DMS53 (cell line): ENCODE measurements around the gene BTRC.
A peak's percentile ranks its signal among the peaks of the same experiment; 100 is the strongest.
"Not testable (repeated sequence)": the region's sequence is repeated elsewhere in the genome, so short reads cannot be mapped to it uniquely, and the experiment has no call there.

ENCODE experiments used
- DNase-seq: peaks from one replicate; lab custom pipeline; 2025; lab: John Stamatoyannopoulos, UW

BTRC gene

DNA sequence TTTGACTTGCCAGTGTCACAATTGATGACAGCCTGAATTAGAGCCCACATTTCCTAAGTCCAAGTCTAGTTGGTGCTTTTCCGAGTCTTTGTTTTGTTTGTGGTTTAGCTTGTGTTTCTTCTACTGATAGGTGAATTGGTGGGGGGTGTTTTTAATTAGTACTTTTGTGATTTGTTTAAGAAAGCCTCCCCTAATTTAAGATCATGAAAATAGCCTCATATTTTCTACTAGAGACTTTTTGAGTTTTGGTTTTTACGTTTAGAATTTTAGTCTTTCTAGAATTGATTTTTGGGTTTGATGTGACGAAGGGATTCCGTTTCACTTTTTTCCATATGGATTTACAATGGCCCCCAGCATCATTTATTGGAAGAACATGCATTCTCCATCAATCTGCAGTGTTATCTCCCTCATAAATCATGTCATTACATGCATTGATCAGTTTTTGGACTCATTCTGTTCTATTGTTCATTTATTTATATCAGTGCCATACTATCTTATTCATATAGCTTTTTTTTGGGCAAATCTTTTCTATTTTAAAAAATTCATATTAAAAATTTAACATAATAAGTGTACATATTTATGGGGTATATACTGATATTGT is 32.8 kb downstream of the BTRC start:
- DNase-seq = no peak

DNA sequence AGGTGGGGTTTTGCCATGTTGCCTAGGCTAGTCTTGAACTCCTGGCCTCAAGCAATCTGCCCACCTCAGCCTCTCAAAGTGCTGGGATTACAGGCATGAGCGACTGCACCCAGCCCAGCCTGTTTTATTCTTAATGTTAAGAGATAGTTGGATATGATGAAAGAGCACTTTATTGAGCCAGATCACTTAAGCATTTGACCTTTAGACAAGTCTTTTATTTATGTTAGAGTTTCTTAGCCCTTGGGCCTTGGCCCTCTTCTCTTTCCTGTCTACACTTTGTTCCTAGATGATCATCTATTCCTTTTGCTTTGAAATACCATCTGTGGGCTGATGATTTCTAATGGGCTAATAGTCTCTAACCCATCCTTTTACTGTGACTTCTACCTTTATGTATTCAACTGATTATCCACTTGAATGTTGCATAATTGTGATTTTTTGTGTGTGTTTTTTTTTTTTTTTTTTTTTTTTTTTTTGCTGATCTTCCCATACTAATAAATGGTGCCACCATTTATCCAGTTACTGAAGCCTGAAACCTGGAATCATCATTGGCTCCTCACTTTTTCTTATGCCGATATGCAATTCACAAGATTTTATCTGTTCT is 34.8 kb downstream of the BTRC start:
- no peak for DNase-seq

DNA sequence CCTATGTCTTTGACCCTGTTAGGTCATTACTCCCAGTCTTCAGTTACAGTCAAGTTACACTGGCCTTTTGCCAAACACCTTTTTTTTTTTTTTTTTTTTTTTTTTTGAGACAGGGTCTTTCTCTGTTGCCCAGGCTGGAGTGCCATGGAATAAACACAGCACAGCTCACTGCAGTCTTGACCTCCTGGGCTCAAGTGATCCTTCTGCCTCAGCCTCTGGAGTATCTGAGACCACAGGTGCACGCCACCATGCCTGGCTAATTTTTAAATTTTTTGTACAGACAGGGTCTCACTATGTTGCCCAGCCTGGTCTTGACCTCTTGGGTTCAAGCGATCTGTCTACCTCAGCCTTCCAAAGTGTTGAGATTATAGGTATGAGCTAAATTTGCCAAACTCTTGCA is 35.6 kb downstream of the BTRC start:
- not testable (repeated sequence) for DNase-seq

DNA sequence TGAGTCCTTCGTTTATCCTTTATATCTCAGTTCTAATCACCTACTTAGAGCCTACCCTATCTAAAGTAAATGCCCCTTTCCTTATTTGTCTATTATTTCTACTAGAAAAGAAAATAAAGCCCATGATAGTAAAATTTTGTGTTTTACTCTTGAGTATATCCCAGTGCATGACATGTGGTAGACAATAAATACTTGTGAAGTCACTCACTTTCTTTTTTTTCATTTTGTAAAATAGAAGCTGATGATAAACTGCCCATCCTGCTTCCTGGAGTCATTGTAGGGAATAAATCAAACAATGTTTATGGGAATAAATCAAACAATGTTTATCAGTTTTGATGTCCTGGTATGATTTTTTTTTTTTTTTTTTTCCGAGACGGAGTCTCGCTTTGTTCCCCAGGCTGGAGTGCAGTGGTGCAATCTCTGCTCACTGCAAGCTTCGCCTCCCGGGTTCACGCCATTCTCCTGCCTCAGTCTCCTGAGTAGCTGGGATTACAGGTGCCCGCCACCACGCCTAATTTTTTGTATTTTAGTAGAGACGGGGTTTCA is 36.1 kb downstream of the BTRC start:
- DNase-seq = no peak

DNA sequence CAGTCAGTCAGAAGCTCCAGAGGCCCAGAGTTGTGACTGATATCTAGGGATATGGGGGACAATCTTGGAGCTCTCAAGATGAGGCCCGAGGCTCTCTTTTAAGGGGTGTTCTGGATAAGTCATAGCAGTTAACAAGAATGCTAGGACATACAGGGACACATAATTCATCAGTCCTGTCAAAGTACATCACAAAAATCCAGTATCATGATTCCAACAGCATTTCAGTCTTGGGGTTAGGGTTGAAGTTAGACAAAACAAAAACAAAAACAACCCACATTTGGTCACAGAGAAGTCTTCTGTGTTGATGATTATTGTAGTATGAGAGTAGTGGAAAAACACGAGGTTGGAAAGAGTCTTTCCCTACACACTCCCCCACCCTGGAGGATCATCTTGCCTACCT is 39.4 kb downstream of the BTRC start:
- DNase-seq = no peak

DNA sequence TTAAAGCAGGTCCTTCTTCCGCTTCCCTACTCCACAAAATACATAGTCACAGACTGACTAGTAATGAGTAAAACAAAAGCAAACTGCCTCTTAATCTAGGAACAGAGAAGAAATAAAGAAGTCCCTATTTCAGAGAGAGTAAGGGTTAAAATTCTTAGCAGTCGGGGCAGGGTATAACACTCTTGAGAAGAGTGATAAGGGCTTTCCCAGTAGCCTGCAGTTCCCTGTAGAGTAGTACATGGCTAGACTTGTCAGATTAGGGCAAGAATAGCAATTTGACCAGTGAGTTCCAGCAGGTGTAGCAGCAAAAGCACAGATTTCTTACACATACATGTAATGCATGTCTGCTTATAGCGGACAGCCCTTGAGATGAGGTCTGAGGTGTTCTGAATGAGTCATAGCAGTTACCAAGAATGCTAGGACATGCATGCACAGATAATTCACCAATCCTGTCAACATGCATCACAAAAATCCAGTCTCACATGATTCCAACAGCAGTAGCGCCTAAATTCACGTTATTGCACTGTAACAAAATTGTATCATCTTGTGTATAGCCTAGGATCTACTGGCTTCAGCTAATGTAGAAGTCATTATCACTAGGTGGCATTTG is 40.7 kb downstream of the BTRC start:
- DNase-seq = peak; percentile 15

DNA sequence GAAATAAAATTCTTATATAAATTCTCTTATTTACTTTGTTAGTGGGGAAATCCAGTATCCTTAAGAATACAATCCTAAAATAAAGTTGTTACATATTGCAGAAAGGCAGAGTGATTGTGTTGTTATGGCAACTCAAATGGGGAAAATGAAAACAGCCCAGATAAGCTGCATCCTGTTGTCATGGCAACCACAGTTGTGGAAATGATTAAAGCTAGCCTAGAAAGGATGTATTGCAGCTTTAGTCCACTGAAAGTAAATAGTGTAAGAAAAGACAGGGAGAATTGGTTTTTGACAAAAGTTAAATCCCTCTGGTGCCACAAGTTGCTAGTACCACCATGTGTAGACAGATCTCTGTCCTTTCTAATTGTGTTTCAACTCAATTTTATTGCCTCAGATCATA is 43.2 kb downstream of the BTRC start:
- peak; percentile 86 for DNase-seq

DNA sequence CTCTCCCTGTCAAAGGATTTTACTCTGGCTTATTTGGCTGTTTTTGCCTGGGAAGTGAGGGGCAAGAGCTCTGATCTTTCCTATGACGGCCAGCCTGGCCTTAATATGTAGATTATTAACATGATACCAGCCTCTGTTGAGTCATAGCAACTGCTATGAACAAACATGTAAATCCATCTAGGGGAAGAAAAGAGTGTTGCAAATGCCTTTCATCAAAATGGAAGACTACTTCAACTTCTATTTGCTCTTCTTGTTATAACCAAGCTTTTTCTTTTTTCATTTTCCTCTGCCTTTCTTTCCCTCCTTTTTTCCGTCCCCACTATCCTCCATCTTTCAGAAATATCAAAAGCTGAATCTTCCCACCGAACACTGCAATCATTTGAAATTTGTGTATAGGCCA is 46.6 kb downstream of the BTRC start:
- DNase-seq = peak; percentile 63

DNA sequence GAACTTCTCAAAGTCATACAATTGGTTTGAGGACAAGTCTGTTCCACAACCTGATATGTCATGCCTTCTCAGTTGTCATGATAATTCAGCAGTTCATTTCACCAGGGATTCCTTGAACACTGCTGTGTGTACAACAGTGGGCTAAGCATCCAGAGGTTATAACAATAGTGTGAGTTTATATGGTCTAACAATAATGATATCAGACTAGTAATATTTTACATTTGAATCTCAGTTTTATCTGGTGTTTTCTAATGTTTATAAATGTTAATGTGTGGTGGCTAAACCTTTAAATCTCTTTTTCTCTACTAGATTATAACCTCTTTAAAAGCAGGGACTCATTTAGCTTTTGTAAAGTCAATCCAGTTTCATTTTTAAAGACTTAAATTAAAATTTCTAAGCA is 48.7 kb downstream of the BTRC start:
- no peak for DNase-seq

DNA sequence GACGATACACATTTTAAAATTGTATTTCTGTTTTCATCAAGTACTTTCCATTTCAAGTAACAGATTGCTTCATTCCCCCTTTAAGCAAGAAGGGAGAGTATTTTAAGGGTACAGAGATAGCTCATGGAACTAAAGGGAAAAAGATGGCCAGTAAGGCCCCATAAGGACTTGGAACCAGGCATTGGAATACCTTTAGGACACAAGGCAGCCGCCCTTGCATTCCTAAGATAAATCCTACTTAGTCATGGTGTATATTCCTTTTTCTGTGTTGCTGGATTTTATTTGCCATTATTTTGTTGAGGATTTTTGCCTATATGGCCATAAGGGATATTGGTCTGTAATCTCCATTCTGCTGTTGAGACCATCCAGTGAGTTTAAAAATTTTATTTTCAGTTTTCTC is 49.2 kb downstream of the BTRC start:
- no peak for DNase-seq

DNA sequence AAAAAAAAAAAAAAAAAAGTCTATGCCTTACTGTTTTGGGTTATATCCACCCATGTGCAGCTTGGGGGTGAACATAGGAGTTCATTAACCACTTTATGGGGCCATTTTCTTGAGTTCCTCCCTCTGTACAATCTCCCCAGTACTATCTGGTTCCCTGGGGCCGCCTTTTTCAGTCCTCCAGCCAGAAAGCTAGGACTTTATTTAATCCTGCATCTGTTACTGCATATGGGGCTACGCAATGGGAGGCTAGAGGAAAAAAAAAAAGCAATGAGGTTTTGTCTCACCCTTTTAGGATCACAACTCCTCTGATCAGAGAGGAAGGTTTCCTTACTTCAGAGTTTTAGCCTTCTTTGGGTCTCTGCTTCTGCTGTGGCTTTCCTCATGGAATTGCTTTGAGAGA is 51.0 kb downstream of the BTRC start:
- DNase-seq = no peak

DNA sequence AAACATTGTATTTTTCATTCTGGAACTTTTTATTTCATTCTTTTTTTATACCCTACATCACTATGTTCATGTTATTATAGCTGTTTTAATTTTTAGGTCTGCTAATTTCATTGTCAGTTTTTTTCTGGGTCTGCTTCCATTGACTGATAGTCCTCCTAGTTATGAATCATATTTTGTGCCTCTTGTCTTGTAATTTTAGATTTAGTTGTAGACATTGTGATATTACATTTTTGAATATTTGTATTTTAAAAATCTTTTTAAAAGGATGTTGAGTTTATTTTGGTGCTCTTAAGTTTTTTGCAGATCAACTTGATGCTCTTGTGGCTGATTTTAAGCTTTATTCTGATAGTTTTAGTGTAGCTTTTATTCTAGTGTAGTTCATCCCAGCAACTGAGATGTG is 57.6 kb downstream of the BTRC start:
- DNase-seq = no peak

DNA sequence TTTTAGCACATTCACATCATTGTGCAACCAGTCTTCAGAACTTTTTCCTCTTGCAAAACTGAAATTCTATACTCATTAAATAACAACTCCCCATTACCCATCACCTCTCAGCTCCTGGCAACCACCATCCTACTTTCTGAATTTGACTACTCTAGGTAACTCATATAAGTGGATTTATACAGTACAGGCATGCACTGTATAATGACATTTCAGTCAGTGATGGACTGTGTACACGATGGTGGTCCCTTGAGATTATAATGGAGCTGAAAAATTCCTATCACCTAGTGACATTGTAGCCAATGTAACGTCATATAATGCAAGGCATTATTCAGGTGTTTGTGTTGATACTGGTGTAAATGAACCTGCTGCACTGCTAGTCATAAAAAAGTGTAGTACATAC is 60.1 kb downstream of the BTRC start:
- DNase-seq = no peak

DNA sequence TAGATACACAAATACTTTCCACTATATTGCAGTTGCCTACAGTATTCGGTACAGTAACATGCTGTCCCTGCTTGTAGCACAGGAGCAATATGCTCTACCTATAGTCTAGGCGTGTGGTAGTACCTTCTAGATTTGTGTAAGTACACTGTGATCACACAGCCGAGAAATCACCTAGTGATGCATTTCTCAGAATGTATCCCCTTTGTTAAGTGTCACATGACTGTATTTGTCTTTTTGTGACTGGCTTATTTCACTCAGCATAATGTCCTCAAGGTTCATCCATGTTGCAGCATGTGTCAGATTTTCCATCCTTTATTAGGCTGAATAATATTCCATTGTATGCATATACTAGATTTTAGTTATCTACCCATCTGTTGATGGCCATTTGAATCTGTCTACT is 61.9 kb downstream of the BTRC start:
- no peak for DNase-seq

DNA sequence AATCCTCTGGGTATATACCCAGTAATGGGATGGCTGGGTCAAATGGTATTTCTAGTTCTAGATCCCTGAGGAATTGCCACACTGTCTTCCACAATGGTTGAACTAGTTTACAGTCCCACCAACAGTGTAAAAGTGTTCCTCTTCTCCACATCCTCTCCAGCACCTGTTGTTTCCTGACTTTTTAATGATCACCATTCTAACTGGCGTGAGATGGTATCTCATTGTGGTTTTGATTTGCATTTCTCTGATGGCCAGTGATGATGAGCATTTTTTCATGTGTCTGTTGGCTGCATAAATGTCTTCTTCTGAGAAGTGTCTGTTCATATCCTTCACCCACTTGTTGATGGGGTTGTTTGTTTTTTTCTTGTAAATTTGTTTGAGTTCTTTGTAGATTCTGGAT is 68.0 kb downstream of the BTRC start:
- not testable (repeated sequence) for DNase-seq

DNA sequence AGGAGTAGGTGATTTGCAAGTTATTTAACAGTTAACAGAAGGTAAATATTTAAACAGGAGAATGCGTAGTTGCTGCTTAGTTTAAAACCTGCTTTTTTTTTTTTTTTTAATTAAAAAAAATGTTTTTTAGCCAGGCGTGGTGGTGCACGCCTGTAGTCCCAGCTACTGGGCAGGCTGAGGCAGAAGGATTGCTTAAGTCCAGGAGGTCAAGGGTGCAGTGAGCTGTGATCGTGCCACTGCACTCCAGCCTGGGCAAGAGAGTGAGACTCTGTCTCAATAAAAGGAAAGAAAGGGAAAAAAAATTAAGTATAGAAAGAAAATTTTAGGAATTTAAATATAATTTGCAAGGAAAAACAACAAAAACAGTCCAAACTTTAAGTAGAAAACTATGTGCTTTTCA is 71.6 kb downstream of the BTRC start:
- DNase-seq = no peak

DNA sequence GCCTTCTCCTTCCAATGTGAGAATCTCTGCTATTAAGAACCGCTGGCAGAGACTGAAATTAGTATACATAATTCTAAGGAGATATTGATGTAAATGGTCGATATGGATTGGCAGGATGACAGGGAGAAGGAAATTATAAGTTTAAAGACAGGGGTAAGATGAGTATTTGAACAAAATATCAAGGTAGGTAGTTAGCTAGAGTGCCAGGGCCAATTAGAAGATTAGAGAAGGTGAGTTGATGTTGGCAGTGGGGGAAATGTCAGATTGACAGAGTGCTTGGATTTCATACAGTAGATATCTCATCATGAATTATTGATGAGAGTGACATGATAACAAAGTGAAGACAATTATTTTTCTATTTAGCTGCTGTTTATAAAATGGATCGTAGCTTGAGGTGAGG is 74.1 kb downstream of the BTRC start:
- no peak for DNase-seq

DNA sequence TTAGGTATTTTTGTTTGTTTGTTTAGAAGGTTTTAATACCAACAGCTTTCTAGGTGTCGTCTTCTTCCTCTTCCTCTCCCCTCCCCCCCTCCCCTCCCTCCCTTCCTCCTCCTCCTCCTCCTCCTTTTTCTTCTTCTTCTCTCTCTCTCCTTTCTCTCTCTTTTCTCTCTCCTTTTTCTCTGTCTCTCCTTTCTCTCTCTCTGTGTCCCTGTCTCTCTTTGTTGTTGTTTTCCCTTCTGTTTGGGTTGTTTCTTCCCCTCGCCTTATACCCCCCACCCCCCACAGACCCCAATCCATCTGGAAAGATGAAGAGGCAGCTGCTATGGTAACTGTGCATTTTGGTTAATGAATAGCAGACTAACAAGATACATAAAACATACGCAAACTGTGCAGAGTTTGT is 75.5 kb downstream of the BTRC start:
- DNase-seq = no peak

DNA sequence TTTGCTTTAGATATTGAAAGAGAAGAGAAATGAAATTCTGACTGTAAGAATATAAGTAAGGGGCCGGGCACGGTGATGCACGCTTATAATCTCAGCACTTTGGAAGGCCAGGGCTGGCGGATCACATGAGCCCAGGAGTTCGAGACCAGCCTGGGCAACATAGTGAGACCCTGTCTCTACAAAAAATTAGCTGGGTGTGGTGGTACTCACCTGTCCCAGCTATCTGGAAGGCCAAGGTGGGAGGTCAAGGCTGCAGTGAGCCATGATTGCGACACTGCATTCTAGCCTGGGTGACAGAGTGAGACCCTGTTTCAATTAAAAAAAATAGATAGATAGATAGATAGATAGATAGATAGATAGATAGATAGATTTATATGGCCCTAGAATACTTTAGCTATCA is 82.3 kb downstream of the BTRC start:
- no peak for DNase-seq

DNA sequence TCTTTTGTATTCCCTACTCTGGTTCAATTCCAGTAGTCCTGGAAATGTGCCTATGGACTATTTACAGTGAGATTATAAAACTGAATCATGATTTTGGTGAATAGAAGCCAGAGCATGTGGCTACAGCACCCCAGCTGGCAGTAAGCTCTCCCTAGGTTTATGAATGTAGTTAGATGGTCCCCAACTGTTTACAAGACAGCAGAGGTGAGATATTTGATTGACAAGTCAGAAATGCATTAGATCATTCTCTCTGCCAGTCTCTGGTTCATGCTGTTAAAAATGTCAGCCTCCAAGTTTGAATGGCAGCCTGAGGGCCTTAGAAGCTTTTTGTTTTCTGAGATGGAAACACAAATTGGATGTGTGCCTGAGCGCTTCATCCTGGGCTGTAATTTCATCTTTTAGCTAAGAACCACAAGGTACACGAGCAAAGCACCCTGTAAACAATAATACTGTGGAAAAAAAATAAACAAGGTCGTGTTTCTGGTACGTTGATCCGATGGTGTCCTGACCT is 85.0 kb downstream of the BTRC start:
- peak; percentile 8 for DNase-seq

DNA sequence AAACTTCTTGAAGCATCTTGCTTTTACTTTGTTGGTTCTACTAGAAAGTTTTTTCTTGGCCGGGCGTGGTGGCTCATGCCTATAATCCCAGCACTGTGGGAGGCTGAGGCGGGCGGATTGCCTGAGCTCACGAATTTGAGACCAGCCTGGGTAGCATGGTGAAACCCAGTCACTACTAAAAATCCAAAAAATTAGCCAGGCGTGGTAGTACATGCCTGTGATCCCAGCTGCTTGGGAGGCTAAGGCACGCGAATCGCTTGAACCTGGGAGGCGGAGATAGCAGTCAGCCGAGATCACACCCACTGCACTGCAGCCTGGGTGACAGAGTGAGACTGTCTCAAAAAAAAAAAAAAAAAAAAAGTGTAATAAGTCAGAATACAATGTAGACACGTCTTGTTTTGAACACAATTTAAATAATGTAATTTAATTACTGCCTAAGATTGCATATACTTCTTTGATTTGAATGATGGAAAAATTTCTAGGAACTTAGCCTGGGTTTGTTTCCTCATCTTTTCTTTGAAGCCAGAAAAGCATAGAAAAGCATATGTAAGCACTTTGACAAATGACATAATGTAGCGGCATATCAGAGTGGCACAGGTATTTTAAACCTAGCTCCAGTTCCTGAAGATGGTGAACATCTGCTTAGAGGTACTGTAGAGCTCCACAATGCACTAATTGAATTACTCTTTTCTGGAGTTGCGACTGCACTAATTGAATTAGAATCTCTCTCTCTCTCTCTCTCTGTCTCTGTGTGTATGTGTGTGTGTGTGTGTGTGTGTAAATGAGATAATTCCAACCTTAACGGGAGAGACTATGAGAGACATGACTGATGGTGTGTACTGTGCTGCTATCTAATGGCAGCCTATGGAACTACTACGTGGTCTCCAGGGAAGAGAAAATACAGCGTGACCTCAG is 87.8 kb downstream of the BTRC start:
- DNase-seq = peak; percentile 86

DNA sequence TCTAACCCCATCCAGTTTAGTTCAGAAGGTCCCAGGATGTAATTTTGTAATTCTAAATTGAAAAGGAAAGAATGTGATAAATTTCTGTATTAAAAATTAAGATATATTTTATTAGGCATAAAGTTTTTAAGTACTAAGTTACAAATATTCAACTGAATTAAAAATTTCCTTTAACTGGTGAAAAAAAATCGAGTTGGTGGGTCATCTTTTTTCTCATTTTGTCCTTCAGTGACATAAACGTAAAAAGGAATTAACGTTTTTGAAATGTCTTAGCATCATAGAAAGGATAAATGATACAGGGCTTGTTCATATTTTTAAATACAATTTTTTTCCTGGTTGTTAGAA is 88.5 kb downstream of the BTRC start:
- DNase-seq = no peak
